Activated naive CD4-positive, alpha-beta T cell treated with Interleukin-2 at 50 U/mL for 16 hours (primary cell): Measurements from ENCODE around the gene IQCH.
"Not testable (repeated sequence)": the region's sequence is repeated elsewhere in the genome, so short reads cannot be mapped to it uniquely, and the experiment has no call there.

Source experiments
- DNase-seq: peaks from one replicate; pipeline ENCODE4 v3.0.0-alpha.2; 2020

Gene IQCH

DNA sequence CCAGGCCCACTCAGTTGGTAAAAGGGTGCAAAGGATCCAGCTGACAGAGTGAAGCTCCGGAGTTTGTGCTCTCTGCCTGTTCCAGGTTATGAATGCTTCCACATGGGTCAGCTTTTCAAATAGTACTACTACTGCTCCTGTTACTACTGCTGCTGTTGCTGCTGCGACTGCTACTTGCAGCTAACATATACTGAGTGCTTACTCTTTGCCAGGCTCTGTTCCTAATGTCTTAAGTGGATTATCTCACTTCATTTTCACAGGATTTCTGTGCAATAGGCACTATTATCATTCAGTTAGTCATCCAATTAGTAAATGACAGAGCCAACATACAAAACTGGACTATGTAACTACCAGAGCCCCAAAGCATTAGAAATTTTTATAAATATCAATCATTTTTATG is 106.5 kb downstream of the IQCH start:
- no peak for DNase-seq

DNA sequence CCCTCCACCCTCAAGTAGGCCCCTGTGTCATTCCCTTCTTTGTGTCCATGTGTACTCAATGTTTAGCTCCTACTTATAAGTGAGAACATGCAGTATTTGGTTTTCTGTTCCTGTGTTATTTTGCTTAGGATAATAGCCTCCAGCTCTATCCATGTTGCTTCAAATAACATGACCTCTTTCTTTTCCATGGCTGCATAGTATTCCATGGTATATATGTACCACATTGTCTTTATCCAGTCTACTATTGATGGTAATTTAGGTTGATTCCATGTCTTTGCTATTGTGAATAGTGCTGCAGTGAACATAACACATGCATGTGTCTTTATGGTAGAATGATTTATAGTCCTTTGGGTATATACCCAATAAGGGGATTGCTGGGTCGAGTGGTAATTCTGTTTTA is 109.1 kb downstream of the IQCH start:
- DNase-seq, result not testable (repeated sequence)

DNA sequence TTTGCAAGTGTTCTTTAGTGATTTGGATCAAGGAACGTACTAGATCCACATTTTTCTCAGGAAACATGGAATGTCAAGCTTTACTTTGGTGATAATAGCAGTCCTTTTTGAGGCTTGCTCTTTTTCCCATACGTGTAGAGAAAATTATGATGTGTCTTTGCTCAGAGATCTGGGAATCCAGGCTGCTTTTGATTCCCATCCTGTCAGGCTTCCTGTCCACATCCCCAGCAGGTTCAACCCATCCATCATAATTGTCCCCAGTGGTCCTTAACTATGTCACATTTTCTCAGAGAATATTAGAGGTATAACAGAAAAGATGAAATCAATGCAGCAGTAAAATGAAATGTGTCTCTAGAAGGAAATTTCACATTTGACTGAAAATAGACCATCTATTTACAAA is 111.4 kb downstream of the IQCH start:
- no peak for DNase-seq

GRCh38 chr15:67366904-67367303 is 112.3 kb downstream of the IQCH start:
- DNase-seq, result no peak

- DNase-seq, result no peak
Observed at GRCh38 chr15:67369359-67369998, 114.9 kb downstream of the IQCH start.

GRCh38 chr15:67370206-67370954 is 115.8 kb downstream of the IQCH start:
- no peak for DNase-seq

- DNase-seq, result no peak
Observed at GRCh38 chr15:67372543-67372942, 118.0 kb downstream of the IQCH start.

- DNase-seq, result no peak
Observed at GRCh38 chr15:67372986-67373675, 118.5 kb downstream of the IQCH start.

- no peak for DNase-seq
Observed at GRCh38 chr15:67373971-67374370, 119.4 kb downstream of the IQCH start.

DNA sequence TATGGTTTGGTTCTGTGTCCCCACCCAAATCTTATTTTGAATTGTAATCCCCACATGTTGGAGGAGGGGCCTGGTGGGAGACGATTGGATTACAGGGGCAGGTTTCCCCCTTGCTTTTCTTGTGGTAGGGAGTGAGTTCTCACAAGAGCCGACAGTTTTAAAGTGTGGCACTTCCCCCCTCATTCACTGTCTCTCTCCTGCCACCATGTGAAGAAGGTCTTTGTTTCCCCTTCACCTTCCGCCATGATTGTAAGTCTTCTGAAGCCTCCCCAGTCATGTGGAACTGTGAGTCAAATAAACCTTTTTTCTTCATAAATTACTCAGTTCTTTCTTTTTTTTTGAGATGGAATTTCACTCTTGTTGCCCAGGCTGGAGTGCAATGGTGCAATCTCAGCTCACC is 124.9 kb downstream of the IQCH start:
- no peak for DNase-seq

- no peak for DNase-seq
Observed at GRCh38 chr15:67380921-67381320, 126.3 kb downstream of the IQCH start.

GRCh38 chr15:67381416-67382045 is 126.9 kb downstream of the IQCH start:
- no peak for DNase-seq

DNA sequence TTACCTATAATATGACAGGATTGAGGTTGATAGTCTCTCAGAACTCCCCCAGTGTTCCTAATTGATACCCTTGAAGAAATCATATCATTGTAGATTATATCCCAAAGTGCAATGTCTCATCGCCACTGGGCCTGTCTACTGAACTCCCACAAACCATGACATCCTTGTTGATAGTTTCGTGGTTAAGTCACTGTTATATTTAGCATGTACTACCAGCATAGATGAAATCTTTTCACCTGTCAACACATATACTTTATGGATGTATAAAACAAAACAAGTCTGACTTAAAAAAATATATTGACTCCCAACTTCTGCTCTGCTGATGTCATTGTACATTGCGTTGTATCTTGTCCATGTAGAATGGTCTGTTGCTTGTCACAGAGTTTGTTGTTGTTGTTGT is 128.1 kb downstream of the IQCH start:
- DNase-seq, result no peak

DNA sequence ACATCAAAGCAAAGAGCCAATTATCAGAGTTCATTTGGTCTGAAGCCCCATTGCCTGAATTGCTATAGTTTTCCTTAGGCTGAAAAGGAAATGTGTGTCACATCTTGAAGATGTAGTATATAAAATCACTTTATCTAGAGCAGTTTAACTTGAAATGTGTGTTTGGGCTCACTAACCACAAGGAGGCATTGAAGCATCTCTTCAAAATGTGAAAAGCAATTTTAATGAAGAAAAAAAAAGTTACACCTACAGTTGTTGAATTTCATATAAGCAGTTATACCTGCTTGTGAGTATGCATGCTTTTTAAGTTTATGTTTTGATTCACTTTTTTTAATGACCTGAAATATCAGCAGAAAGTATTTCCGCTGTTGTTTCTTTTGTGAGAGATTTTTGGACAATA is 129.3 kb downstream of the IQCH start:
- DNase-seq, result no peak

GRCh38 chr15:67384761-67385160 is 130.2 kb downstream of the IQCH start:
- DNase-seq, result no peak

DNA sequence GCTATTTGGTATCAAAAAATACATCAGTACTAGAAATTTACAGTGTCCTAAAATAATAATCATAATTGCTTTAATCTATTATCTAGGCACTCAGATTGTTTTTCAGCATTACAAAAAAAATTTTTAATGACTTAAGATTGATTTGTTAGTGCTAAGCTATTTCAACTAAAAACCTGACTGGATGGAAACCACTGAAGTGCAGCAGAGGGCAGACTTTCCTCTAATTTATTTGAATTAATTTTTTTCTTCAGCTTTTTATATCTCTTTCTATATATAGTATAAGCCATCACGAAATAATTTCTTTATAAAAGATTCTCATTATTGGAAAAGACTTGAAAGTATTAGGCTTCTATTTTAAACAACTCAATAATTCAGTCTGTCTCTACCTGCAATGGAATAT is 131.4 kb downstream of the IQCH start:
- no peak for DNase-seq

DNA sequence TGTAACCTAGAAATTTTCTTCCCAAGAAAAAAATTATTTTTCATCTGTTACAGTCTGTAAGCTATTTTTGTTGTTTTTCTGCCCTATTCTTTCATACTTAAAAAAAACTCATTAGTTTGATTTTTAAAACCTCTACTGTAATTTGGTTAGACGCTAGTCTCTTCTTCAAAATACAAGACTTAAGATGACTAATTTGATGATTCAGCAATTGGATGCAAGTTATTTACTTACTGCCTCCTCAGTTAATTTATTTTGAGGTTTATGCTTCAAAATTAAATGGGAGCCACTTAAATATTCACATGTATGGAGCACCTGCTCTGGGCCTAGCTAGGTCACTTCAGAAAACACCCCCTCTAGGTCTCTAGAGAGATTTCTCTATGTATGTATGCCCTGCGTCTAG is 132.4 kb downstream of the IQCH start:
- no peak for DNase-seq

GRCh38 chr15:67389975-67390374 is 135.4 kb downstream of the IQCH start:
- no peak for DNase-seq

DNA sequence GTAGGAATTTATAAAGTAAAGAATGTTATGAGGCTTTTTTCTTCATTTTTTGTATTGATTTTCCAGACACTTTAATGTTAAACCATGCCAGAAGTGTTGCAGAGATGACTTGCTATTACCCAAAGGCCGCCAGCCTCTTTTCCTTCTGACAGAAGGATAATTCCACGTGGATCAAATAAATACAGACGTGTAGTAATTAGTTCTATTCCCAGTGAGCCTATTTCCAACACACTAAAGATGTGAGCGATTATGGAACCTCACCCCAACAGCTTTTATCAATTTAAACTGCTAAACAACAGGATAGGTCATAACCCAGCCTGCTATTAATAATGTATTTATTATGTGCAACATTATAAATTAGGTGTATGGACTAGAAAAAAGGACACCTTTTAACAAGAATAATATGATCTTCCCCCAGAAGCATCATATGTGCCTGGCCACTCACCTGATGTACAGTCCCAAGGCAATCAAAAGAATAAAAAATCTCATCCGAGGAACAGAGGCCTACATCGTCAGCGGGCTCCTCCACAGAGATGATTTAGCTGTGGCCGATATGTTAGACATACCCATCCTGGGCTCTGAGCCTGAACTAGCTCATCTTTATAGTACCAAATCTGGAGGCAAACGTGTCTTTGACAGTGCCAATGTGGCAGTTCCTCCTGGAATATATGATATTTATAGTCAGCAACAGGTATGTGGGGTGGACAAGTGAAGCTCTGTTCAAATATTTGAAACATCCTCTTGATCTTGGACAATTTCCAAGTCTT is 140.5 kb downstream of the IQCH start:
- no peak for DNase-seq

DNA sequence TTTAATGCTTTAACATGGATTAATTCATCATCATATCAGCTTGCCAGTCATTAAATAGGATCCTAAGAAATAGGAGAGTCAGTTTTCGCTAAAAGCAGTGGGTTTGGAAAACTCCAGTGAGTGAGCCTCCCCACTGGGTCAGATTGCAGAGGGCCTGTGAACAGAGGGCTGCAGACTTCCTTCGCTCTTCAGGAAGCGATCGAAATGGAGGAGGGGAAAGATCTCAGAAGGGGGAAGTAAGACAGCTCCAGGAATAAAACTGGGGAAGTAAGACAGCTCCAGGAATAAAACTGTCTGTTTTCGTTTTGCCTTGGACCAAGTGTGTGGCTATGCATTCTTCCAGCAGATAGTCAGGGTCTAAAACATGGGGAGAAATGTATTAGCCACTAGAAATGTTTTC is 141.5 kb downstream of the IQCH start:
- no peak for DNase-seq

DNA sequence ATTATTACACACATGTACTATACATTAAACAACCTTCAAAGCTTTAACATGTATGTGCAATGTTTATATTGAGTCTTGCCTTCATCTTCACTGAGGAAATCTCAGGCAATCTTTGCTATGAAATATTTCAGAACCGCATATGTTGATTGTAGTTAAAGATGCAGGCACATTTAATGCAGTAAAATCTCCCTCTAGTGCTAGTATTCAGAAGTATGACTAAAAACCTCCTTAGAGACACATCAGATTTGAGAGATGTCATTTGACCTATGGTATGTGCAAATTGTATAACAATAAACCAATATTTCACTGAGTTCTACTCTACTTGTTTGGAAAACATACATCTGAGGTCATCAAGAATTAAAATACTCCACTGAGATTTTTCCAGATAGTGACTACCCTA is 142.6 kb downstream of the IQCH start:
- DNase-seq, result no peak

GRCh38 chr15:67399925-67400324 is 145.3 kb downstream of the IQCH start:
- DNase-seq, result no peak

- DNase-seq, result no peak
Observed at GRCh38 chr15:67400890-67401289, 146.3 kb downstream of the IQCH start.
